Hematopoietic multipotent progenitor cell (in vitro differentiated cells): ENCODE measurements around the gene CDC42BPA. TPM values are rescaled to one million over a fixed set of nuclear protein-coding genes. Genes with fewer than 3 reads are reported as not detected.
A peak's percentile ranks its signal among the peaks of the same experiment; 100 is the strongest.

Experiments used
- DNase-seq, 3 donors: peaks; one replicate each; pipeline ENCODE4 v3.0.0-alpha.2; 2011 to 2015; ENCODE audit warnings: low read depth in 2 of 3, low spot score in 2 of 3
- total RNA-seq: library from RNA; depleted of rRNA; stranded (reverse); fragments of >200 nt; gene quantifications from one replicate; pipeline ENCODE4 v1.2.3, GENCODE V29; 2012

Gene CDC42BPA
- total RNA-seq, 1 donor, result 10.2 TPM

DNA sequence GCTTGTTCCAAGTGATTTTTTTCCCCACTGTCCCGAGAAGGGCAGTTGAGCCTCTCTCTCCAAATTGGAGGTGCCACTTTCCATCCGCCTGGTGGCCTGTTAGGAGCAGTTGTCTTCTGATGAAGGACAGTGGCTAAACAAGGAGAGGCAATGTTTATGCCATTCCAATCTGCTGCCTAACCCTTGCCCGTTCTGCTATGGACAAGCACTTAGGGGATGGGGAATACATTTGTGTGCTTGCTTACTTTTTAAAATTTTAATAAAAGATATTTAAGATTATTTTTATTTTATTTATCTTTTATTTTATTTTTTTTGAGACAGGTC, 366.2 kb downstream of the CDC42BPA start:
- DNase-seq, result no peak

DNA sequence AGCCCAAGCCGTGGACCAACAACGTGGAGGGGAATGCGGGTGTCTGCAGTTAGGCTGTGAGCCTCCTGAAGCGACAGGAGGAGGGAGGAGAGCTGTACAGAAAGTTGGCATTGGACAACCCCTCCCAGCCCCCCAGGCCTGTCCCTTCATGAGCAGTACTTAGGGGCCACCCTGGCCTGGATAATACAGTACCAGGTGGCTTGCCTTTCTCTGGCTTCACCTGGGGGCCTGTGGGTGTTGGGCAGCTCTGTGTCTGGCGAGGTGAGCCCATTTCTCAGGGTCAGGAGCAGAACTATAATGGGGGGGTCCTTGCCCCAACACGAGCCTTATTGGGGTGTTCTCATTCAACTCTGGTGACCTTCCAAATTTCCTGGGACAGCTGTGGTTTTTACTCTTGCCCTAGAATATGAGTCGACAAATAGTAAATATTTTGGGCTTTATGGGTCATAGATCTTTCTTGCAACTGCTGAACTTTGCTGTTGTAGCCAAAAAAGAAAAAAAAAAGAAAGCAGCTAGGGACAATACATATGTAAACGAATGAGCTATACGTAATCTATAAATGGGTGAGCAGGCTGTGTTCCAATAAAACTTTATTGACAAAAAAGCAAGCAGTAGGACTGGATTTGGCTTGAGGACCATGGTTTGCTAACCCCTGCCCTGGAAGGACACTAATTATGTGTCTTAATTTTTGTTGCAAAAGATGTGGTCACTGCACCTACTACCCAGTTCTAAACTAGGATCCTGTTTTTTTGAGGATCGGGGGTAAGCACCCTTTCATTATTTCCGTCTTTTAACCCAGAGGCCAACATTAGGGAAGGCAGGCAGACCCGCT, 366.8 kb downstream of the CDC42BPA start:
- no peak for DNase-seq

- no peak for DNase-seq
Observed at GRCh38 chr1:226950871-226951270, 367.4 kb downstream of the CDC42BPA start.

GRCh38 chr1:226950316-226950715, 368.0 kb downstream of the CDC42BPA start:
- DNase-seq, result no peak

DNA sequence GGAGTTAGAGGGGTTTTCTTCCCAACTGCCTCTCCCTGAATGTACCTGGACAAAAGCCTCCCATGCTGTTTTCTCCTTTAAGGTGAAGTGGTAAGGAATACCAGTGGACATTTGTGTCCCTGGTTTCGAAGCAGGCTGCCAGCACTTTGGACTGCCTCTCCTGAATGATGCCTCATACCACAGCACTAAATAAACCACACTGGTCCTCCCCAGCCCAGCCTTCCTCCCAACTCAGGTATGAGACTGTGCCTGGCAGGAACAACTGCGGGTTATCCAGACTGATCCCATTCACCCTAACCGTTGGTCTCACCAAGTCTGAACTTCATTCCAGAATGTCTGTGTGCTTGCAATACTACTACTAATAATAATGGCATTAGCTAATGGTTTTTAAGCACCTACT, 368.9 kb downstream of the CDC42BPA start:
- DNase-seq, result no peak

- no peak for DNase-seq
Observed at GRCh38 chr1:226948996-226949395, 369.3 kb downstream of the CDC42BPA start.

GRCh38 chr1:226948480-226948879, 369.8 kb downstream of the CDC42BPA start:
- DNase-seq, result no peak

GRCh38 chr1:226948051-226948450, 370.2 kb downstream of the CDC42BPA start:
- DNase-seq, result no peak

- DNase-seq, result no peak
Observed at GRCh38 chr1:226946841-226947240, 371.5 kb downstream of the CDC42BPA start.

DNA sequence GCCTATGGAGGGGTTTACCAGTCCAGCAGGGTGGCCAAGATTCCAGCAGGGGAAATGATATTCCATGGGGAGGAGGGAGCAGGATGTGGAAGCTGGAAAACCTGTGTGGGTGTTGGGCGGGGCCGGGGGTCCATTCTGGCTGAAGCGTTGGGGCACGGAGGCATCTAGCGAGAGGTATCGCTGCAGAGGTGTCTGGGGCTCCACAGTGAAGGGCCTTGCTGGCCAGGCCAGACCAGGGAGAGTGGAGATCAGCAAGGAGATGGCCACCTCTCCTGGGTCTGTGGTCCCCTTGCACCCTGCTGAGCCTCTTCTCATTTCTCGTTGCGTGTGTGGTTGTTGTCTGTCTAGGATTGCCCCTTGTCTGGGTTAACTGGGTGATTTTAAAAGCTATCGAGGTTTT, 372.0 kb downstream of the CDC42BPA start:
- DNase-seq, result no peak

DNA sequence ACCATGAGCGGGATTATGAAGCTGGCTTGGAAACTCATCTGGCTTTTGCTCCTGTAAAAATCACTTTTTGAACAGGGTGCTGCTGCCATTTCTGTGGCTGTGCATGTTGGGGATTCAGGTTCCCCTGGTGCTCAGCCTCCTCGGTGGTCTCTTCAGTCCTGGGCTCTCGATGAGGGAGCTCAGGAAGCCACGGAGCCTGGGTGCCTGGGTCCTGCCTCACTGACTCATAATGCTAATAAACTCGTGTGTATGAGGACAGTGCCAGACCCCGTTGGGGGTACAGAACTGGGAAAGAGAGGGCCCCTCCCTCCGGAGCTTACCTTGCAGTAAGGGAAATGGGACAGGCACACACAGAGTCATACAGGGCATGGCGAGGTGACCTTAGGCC, 372.4 kb downstream of the CDC42BPA start:
- no peak for DNase-seq

- no peak for DNase-seq
Observed at GRCh38 chr1:226945106-226945857, 373.0 kb downstream of the CDC42BPA start.

DNA sequence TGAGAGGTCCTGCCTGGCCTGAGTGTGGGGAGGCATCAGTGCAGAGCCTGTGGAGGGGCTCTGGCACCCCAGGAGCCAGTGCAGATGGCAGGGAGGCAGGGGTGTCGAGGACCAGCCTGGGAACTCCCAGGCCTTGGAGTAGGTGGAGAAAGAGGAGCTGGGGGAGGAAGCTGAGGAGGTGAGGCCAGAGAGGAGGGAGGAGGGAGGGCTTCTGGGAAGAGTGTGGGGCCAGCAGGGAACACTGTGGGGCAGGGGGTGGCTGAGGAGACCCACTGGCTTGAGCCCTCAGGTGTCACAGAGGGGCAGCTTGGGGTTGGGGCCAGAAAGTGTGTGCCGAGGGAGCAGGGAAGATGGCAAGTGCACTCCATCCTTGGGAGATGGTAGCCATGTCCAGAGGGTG, 374.4 kb downstream of the CDC42BPA start:
- DNase-seq, result no peak

- no peak for DNase-seq
Observed at GRCh38 chr1:226943156-226943555, 375.1 kb downstream of the CDC42BPA start.

GRCh38 chr1:226942392-226942791, 375.9 kb downstream of the CDC42BPA start:
- DNase-seq, result no peak

- DNase-seq, result no peak
Observed at GRCh38 chr1:226940806-226941067, 377.6 kb downstream of the CDC42BPA start.

- DNase-seq, result peak; percentile 95 to 100 (median 99)
Observed at GRCh38 chr1:226940029-226940805, 378.1 kb downstream of the CDC42BPA start, which contains the start of gene COQ8A. Gene COQ8A (plus strand): TSS chr1:226940294. CDS start chr1:226961386, 21,092 bp downstream.
